B cell (primary cell): ENCODE data around the gene CTRB1. TPM values are rescaled to one million over a fixed set of nuclear protein-coding genes. Genes with fewer than 3 reads are reported as not detected.

ENCODE experiments used
- ATAC-seq: fragments of 200-7000 bp; cut with Tn5 transposase; one replicate; pipeline ENCODE4 v1.10.0; 2021; ENCODE audit warnings: low read depth, mild to moderate bottlenecking, moderate number of reproducible peaks, moderate library complexity
- CTCF ChIA-PET: fragments of 350-600 bp; sonication (Branson Sonifier 250); formaldehyde crosslinking; loops from one replicate; lab custom pipeline; 2021; ENCODE audit warnings: antibody characterized with exemption, inconsistent platforms; lab: Charles Lee
- POLR2A ChIA-PET: fragments of 350-600 bp; sonication (Branson Sonifier 250); formaldehyde crosslinking; loops from one replicate; lab custom pipeline; 2021; ENCODE audit warnings: antibody characterized with exemption; lab: Charles Lee
- DNase-seq: peaks from one replicate; pipeline ENCODE4 v3.0.0; 2013
- H2AFZ ChIP-seq: 2 replicates; pipeline ENCODE4 v1.6.1; 2012; ENCODE audit warnings: mild to moderate bottlenecking, low read depth, low read length; ENCODE audit not compliant: insufficient read depth, poor library complexity, severe bottlenecking
- H3K27ac ChIP-seq, 2 donors: 1 replicate in 1 of 2; 2 replicates in 1 of 2; pipeline ENCODE4 v1.5.1; 2012 to 2013; ENCODE audit warnings: low read length in 2 of 2, mild to moderate bottlenecking in 2 of 2, moderate library complexity in 1 of 2
- H3K27me3 ChIP-seq, 4 experiments: fragments of 200-600 bp in 1 of 4; sonication (generic) in 1 of 4; replicated peaks in 1 of 4; 1 replicate in 2 of 4; 2 replicates in 2 of 4; pipeline versions ENCODE4 v1.6.1 to v1.7.0; 2013 to 2016; ENCODE audit warnings: low read length in 3 of 4, mild to moderate bottlenecking in 2 of 4, mixed read lengths in 1 of 4, moderate library complexity in 1 of 4; ENCODE audit not compliant: insufficient read depth in 4 of 4, control insufficient read depth in 3 of 4; ENCODE audit errors: control extremely low read depth in 1 of 4
- H3K36me3 ChIP-seq, 2 experiments: replicated peaks in 1 of 2; 1 replicate in 1 of 2; 2 replicates in 1 of 2; pipeline versions ENCODE4 v1.6.1 to v1.7.1; 2013; ENCODE audit warnings: low read length in 1 of 2; ENCODE audit not compliant: insufficient read depth in 2 of 2, control insufficient read depth in 1 of 2; ENCODE audit errors: control extremely low read depth in 1 of 2, extremely low read depth in 1 of 2
- H3K4me1 ChIP-seq, 2 donors: fragments of 200-600 bp in 1 of 2; sonication (generic) in 1 of 2; 1 replicate in 1 of 2; 2 replicates in 1 of 2; pipeline versions ENCODE4 v1.5.1 to v1.6.1; 2013 to 2017; ENCODE audit warnings: low read length in 2 of 2; ENCODE audit not compliant: control insufficient read depth in 2 of 2, insufficient read depth in 2 of 2
- H3K4me2 ChIP-seq: replicated peaks from 2 replicates; pipeline ENCODE3; 2012; ENCODE audit warnings: mild to moderate bottlenecking, low read depth, low read length; ENCODE audit not compliant: poor library complexity, severe bottlenecking
- H3K4me3 ChIP-seq, 5 experiments: fragments of 200-600 bp in 1 of 5; sonication (generic) in 1 of 5; 1 replicate in 3 of 5; 2 replicates in 2 of 5; pipeline versions ENCODE4 v1.5.1 to v1.7.0; 2011 to 2016; ENCODE audit warnings: low read length in 4 of 5, mild to moderate bottlenecking in 4 of 5, low read depth in 2 of 5, control low read depth in 1 of 5, moderate library complexity in 1 of 5; ENCODE audit not compliant: insufficient read depth in 1 of 5; ENCODE audit errors: control extremely low read depth in 1 of 5, extremely low read depth in 1 of 5
- H3K79me2 ChIP-seq: fragments of 200-600 bp; sonication (generic); one replicate; pipeline ENCODE4 v1.6.0; 2016; ENCODE audit warnings: low read length; ENCODE audit not compliant: control insufficient read depth, insufficient read depth
- H3K9ac ChIP-seq: fragments of 200-600 bp; sonication (generic); 2 replicates; pipeline ENCODE4 v1.6.1; 2017; ENCODE audit warnings: mild to moderate bottlenecking, low read length, moderate library complexity
- H3K9me3 ChIP-seq, 3 donors: one replicate each; pipeline versions ENCODE4 v1.6.1 to v1.7.1; 2013; ENCODE audit warnings: low read length in 2 of 3; ENCODE audit not compliant: control insufficient read depth in 2 of 3, insufficient read depth in 1 of 3; ENCODE audit errors: control extremely low read depth in 1 of 3
- H4K20me1 ChIP-seq: 2 replicates; pipeline ENCODE4 v1.6.0; 2012; ENCODE audit warnings: mild to moderate bottlenecking, low read length; ENCODE audit not compliant: insufficient read depth, control insufficient read depth, poor library complexity, severe bottlenecking
- H3K27ac Mint-ChIP-seq: one replicate; pipeline ENCODE4 v1.8.0; 2021; ENCODE audit warnings: mixed read lengths
- H3K27me3 Mint-ChIP-seq: one replicate; pipeline ENCODE4 v1.8.0; 2021; ENCODE audit warnings: mixed read lengths
- H3K4me1 Mint-ChIP-seq: one replicate; pipeline ENCODE4 v1.8.0; 2021; ENCODE audit warnings: mixed read lengths
- H3K4me3 Mint-ChIP-seq: one replicate; pipeline ENCODE4 v1.8.0; 2021; ENCODE audit warnings: mixed read lengths
- H3K9me3 Mint-ChIP-seq: one replicate; pipeline ENCODE4 v1.8.0; 2022; ENCODE audit warnings: mixed read lengths; ENCODE audit not compliant: insufficient read depth
- EZH2 ChIP-seq: IDR thresholded peaks from 2 replicates; pipeline ENCODE4 v1.6.1; 2012; ENCODE audit warnings: borderline replicate concordance, low read depth, mild to moderate bottlenecking, moderate library complexity, low read length; ENCODE audit not compliant: insufficient read depth, poor library complexity, severe bottlenecking
- WGBS: methylation state at CpG from one replicate; pipeline ENCODE4 v1.1.5; 2013; ENCODE audit warnings: missing lambda C conversion rate; ENCODE audit not compliant: insufficient coverage; 5-methylcytosine and 5-hydroxymethylcytosine counted together
- intact Hi-C: fragments of 100-400 bp; cut with micrococcal nuclease; formaldehyde crosslinking; loops from one replicate; pipeline ENCODE4 v1.10.0; 2022
- polyA minus RNA-seq: library from RNA; depleted of rRNA, polyadenylated mRNA; stranded (reverse); fragments of >200 nt; gene quantifications from 2 replicates; pipeline ENCODE4 v1.2.3, GENCODE V29; 2012
- polyA plus RNA-seq: library from polyadenylated mRNA; depleted of rRNA; stranded (reverse); fragments of >200 nt; gene quantifications from 2 replicates; pipeline ENCODE4 v1.2.3, GENCODE V29; 2012
- total RNA-seq, 2 donors: library from RNA; stranded (reverse); fragments of 120-200 nt in 1 of 2; gene quantifications; 1 replicate in 1 of 2; 2 replicates in 1 of 2; pipeline versions ENCODE4 v1.2.3 to v1.2.4, GENCODE V29; 2013 to 2022
- TF ChIP-seq, protein P1 (sequence below): fragments of 200-600 bp; IDR thresholded peaks from one replicate; pipeline ENCODE4 v1.8.0; 2022; ENCODE audit warnings: antibody characterized with exemption, mild to moderate bottlenecking

Gene CTRB1
- not detected in 2 replicates for total RNA-seq
- total RNA-seq (2013) = not detected
- not detected in 2 replicates for polyA plus RNA-seq
- polyA minus RNA-seq = not detected in 2 replicates

DNA sequence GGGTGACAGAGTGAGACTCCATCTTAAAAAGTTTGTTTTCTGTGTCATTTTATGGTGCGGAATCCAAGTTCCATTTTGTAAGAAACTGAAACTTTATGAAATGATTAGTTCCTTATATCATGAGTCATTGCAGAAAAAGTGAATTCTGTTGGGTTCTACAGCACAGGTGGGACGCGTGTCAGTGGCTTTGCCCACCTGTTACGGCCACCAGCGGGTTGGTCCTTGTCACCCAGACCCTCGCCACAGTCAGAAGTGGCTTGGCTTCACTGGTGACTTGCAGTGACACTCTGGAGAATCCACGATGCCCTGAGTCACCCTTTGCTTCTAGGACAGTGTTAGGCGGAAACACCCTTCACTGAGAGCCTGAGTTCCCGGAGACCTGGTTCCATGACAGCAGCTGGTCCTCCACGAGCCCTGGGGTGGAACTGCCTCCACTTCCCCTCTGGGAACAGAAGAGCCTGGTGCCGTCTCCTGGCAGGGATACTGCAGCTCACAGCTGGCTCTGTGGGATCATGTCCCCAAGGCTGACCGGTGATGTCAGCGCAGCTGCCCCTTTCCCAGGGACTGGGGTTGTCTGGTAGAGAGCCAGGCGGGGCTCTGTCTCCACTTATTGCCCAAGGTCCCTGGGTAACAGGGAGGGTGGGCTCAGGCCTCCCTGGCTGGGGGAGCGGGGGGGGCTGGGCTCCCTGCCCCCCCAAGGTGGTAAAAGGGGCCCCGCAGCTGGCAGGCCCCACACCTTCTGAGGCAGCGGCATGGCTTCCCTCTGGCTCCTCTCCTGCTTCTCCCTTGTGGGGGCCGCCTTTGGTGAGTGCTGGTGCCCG, at the start of gene CTRB1:
Gene CTRB1, plus strand, starts transcription at position 733 of the 821 bp plus-strand sequence. Its CDS starts 20 bp downstream, at position 753.
- POLR2A ChIA-PET = interaction anchor here (0.7 kb wide), 1 partner anchor 12 kb away, joined by 3 read pairs; no protein-coding TSS in a partner anchor
- H3K9ac ChIP-seq = peak within 1 kb of the TSS; percentile 42
- ATAC-seq = peak; percentile 28
- intact Hi-C loops = no loop called here
- peak within 1 kb of the TSS; percentile 55 for H3K4me2 ChIP-seq
- WGBS = 67% methylated on average over 16 of the region's 19 CpGs
- peak within 1 kb of the TSS in 1 of 5 experiments; percentile 19 for H3K4me3 ChIP-seq
- no peaks in the 10 kb centered on the region for H4K20me1 ChIP-seq
- H2AFZ ChIP-seq = peak within 1 kb of the TSS; percentile 57
- no peaks in the 10 kb centered on the region for H3K4me1 ChIP-seq
- no peaks in the 10 kb centered on the region for H3K36me3 ChIP-seq
- Mint-ChIP-seq H3K4me3 (peak within 1 kb of the TSS; percentile 73), H3K4me1 (peaks cover 13% of the 10 kb centered on the region), H3K9me3 (no peaks in the 10 kb centered on the region), H3K27ac (no peak within 1 kb of the TSS), H3K27me3 (peaks cover 6% of the 10 kb centered on the region)
- CTCF ChIA-PET = interaction anchor here (0.9 to 2.9 kb wide), 3 partner anchors 162 to 570 kb away, joined by 3 to 6 read pairs (median 3); no protein-coding TSS in a partner anchor
- no peak for DNase-seq
- TF ChIP-seq, protein P1, sequence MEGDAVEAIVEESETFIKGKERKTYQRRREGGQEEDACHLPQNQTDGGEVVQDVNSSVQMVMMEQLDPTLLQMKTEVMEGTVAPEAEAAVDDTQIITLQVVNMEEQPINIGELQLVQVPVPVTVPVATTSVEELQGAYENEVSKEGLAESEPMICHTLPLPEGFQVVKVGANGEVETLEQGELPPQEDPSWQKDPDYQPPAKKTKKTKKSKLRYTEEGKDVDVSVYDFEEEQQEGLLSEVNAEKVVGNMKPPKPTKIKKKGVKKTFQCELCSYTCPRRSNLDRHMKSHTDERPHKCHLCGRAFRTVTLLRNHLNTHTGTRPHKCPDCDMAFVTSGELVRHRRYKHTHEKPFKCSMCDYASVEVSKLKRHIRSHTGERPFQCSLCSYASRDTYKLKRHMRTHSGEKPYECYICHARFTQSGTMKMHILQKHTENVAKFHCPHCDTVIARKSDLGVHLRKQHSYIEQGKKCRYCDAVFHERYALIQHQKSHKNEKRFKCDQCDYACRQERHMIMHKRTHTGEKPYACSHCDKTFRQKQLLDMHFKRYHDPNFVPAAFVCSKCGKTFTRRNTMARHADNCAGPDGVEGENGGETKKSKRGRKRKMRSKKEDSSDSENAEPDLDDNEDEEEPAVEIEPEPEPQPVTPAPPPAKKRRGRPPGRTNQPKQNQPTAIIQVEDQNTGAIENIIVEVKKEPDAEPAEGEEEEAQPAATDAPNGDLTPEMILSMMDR = no peak
- TF ChIP-seq EZH2 = no peak
- H3K9me3 ChIP-seq = no peaks in the 10 kb centered on the region
- H3K27ac ChIP-seq = no peak within 1 kb of the TSS
- no peaks in the 10 kb centered on the region for H3K79me2 ChIP-seq
- H3K27me3 ChIP-seq = peaks cover 0 to 8% (median 0%) of the 10 kb centered on the region in 4 experiments

DNA sequence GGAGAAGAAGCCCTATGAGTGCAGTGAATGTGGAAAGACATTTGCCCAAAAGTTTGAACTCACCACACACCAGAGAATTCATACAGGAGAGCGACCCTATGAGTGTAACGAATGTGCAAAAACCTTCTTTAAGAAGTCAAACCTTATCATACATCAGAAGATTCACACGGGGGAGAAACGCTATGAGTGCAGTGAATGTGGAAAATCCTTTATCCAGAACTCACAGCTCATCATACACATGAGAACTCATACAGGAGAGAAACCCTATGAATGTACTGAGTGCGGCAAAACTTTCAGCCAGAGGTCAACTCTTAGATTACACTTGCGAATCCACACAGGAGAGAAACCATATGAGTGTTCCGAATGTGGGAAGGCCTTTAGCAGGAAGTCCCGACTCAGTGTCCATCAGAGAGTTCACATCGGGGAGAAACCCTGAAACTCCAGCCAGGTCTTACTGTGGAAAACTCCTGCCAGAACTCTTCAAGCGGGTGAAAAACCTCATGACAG, 48.8 kb upstream of the CTRB1 start:
- intact Hi-C loops = no loop called here
- ATAC-seq (no peak), DNase-seq (no peak)
- H3K27me3 ChIP-seq = no peaks in the 10 kb centered on the region
- H4K20me1 ChIP-seq = no peaks in the 10 kb centered on the region
- no peak overlapping the region for H3K4me3 ChIP-seq
- peaks cover 9% of the 10 kb centered on the region for H3K79me2 ChIP-seq
- ChIA-PET CTCF (no interaction called here), POLR2A (no interaction called here)
- no peak for TF ChIP-seq EZH2
- TF ChIP-seq, protein P1 = no peak
- no peaks in the 10 kb centered on the region for H3K27me3 Mint-ChIP-seq
- no peak overlapping the region for H3K4me2 ChIP-seq
- H3K27ac ChIP-seq = no peak overlapping the region
- H2AFZ ChIP-seq = no peak overlapping the region
- no peak overlapping the region for H3K4me3 Mint-ChIP-seq
- peaks cover 25 to 45% of the 10 kb centered on the region in 2 experiments for H3K36me3 ChIP-seq
- no peaks in the 10 kb centered on the region for H3K4me1 Mint-ChIP-seq
- H3K9me3 ChIP-seq = peaks cover 25 to 70% (median 45%) of the 10 kb centered on the region in 3 donors
- H3K9ac ChIP-seq = no peak overlapping the region
- no peak overlapping the region for H3K27ac Mint-ChIP-seq
- WGBS = 100% methylated on average over 5 of the region's 10 CpGs
- H3K4me1 ChIP-seq = no peaks in the 10 kb centered on the region
- H3K9me3 Mint-ChIP-seq = peaks cover 34% of the 10 kb centered on the region
